Natural killer cell (primary cell): ENCODE data around the gene DUSP22. TPM values are rescaled to one million over a fixed set of nuclear protein-coding genes. Genes with fewer than 3 reads are reported as not detected.

Source experiments
- ATAC-seq, 3 donors: fragments of 150-1000 bp in 2 of 3; fragments of 200-7000 bp in 1 of 3; cut with Tn5 transposase; 1 replicate in 1 of 3; 2 replicates in 2 of 3; pipeline ENCODE4 v1.10.0; 2021; ENCODE audit warnings: mild to moderate bottlenecking in 2 of 3, moderate library complexity in 2 of 3
- DNase-seq, 2 donors: peaks; one replicate each; pipeline versions ENCODE4 v3.0.0 to v3.0.0-alpha.2; 2013 to 2021; ENCODE audit warnings: mixed read lengths in 1 of 2
- H3K27ac ChIP-seq: one replicate; pipeline ENCODE4 v1.5.1; 2013; ENCODE audit warnings: mild to moderate bottlenecking, low read length
- H3K27me3 ChIP-seq: one replicate; pipeline ENCODE4 v1.6.1; 2013; ENCODE audit warnings: low read length; ENCODE audit not compliant: control insufficient read depth, insufficient read depth
- H3K36me3 ChIP-seq: one replicate; pipeline ENCODE4 v1.6.1; 2013; ENCODE audit warnings: low read length; ENCODE audit not compliant: control insufficient read depth, insufficient read depth
- H3K4me1 ChIP-seq: one replicate; pipeline ENCODE4 v1.6.1; 2013; ENCODE audit warnings: low read length; ENCODE audit not compliant: control insufficient read depth, insufficient read depth
- H3K4me3 ChIP-seq: one replicate; pipeline ENCODE4 v1.5.1; 2013; ENCODE audit warnings: low read length
- H3K9me3 ChIP-seq: one replicate; pipeline ENCODE4 v1.6.1; 2013; ENCODE audit warnings: low read length; ENCODE audit not compliant: control insufficient read depth, insufficient read depth
- H3K27ac Mint-ChIP-seq, 2 donors: one replicate each; pipeline ENCODE4 v1.8.0; 2022; ENCODE audit warnings: mild to moderate bottlenecking in 2 of 2, mixed read lengths in 2 of 2, moderate library complexity in 1 of 2
- H3K27me3 Mint-ChIP-seq, 2 donors: one replicate each; pipeline ENCODE4 v1.8.0; 2022; ENCODE audit warnings: low read depth in 2 of 2, mixed read lengths in 2 of 2
- H3K36me3 Mint-ChIP-seq: one replicate; pipeline ENCODE4 v1.8.0; 2022; ENCODE audit warnings: mixed read lengths
- H3K4me1 Mint-ChIP-seq, 2 donors: one replicate each; pipeline ENCODE4 v1.8.0; 2022; ENCODE audit warnings: mixed read lengths in 2 of 2
- H3K4me3 Mint-ChIP-seq: one replicate; pipeline ENCODE4 v1.8.0; 2022; ENCODE audit warnings: mild to moderate bottlenecking, moderate library complexity, mixed read lengths
- H3K9me3 Mint-ChIP-seq, 2 donors: one replicate each; pipeline ENCODE4 v1.8.0; 2022; ENCODE audit warnings: mixed read lengths in 2 of 2
- CTCF ChIP-seq: fragments of 200-600 bp; IDR thresholded peaks from one replicate; pipeline ENCODE4 v1.8.0; 2022; ENCODE audit warnings: antibody characterized with exemption
- WGBS: methylation state at CpG from one replicate; pipeline ENCODE4 v1.1.7; 2013; ENCODE audit warnings: missing lambda C conversion rate; ENCODE audit not compliant: insufficient coverage; 5-methylcytosine and 5-hydroxymethylcytosine counted together
- intact Hi-C: fragments of 100-400 bp; cut with micrococcal nuclease; formaldehyde crosslinking; loops from one replicate; pipeline ENCODE4 v1.14.2; 2022
- total RNA-seq, 4 donors: library from RNA; stranded (reverse); fragments of 120-200 nt in 1 of 4; gene quantifications; one replicate each; pipeline versions ENCODE4 v1.2.3 to v1.2.4, GENCODE V29; 2013 to 2022

DUSP22 gene
- total RNA-seq, 3 donors from 2014 or later (not counting 1 experiment from before 2014, with no cell fraction given) = 50.4 to 61.5 (median 56.6) TPM

GRCh38 chr6:279341-280029 lies 12.8 kb upstream of the DUSP22 start:
- DNase-seq = no peak
- intact Hi-C loops = no loop called here
- H3K27ac Mint-ChIP-seq = no peak overlapping the region
- ATAC-seq = no peak
- no peaks in the 10 kb centered on the region for H3K4me1 Mint-ChIP-seq
- peaks cover 2% of the 10 kb centered on the region for H3K27me3 ChIP-seq
- peaks cover 2% of the 10 kb centered on the region for H3K36me3 ChIP-seq
- no peaks in the 10 kb centered on the region for H3K36me3 Mint-ChIP-seq
- peaks cover 0 to 6% of the 10 kb centered on the region in 2 donors for H3K27me3 Mint-ChIP-seq
- H3K27ac ChIP-seq = no peak overlapping the region
- WGBS = 95% methylated on average over 5 of the region's 8 CpGs
- peaks cover under 1% of the 10 kb centered on the region for H3K4me1 ChIP-seq
- H3K9me3 Mint-ChIP-seq = no peaks in the 10 kb centered on the region
- no peak overlapping the region for H3K4me3 ChIP-seq
- no peak for TF ChIP-seq CTCF
- H3K9me3 ChIP-seq = peaks cover 4% of the 10 kb centered on the region
- H3K4me3 Mint-ChIP-seq = no peak overlapping the region

- no peak overlapping the region for H3K27ac ChIP-seq
- no peak overlapping the region for H3K4me3 ChIP-seq
- H3K27me3 ChIP-seq = peaks cover 2% of the 10 kb centered on the region
- intact Hi-C loops = no loop called here
- 96% methylated on average over 9 of the region's 10 CpGs for WGBS
- H3K36me3 ChIP-seq = peaks cover 2% of the 10 kb centered on the region
- Mint-ChIP-seq H3K27me3 (peaks cover 0 to 6% of the 10 kb centered on the region in 2 donors), H3K36me3 (no peaks in the 10 kb centered on the region), H3K27ac (no peak overlapping the region), H3K4me3 (no peak overlapping the region), H3K9me3 (no peaks in the 10 kb centered on the region), H3K4me1 (peaks cover 0 to 10% of the 10 kb centered on the region in 2 donors)
- no peak for TF ChIP-seq CTCF
- peaks cover 10% of the 10 kb centered on the region for H3K4me1 ChIP-seq
- peak in 1 of 2 donors; percentile 2 for DNase-seq
- peaks cover 4% of the 10 kb centered on the region for H3K9me3 ChIP-seq
- no peak for ATAC-seq
Observed at GRCh38 chr6:280775-281468, 11.4 kb upstream of the DUSP22 start.

GRCh38 chr6:281469-282103 lies 10.7 kb upstream of the DUSP22 start:
- 96% methylated on average over 6 of the region's 7 CpGs for WGBS
- peaks cover 0 to 6% of the 10 kb centered on the region in 2 donors for H3K27me3 Mint-ChIP-seq
- no peak for TF ChIP-seq CTCF

More at GRCh38 chr6:281469-282103, 10.7 kb upstream of the DUSP22 start:
- H3K9me3 ChIP-seq = peaks cover 4% of the 10 kb centered on the region
- no peak overlapping the region for H3K4me3 Mint-ChIP-seq
- H3K36me3 Mint-ChIP-seq = no peaks in the 10 kb centered on the region
- H3K4me1 Mint-ChIP-seq = peaks cover 0 to 10% of the 10 kb centered on the region in 2 donors
- H3K27me3 ChIP-seq = no peaks in the 10 kb centered on the region
- no peak for DNase-seq
- ATAC-seq = no peak
- no peak overlapping the region for H3K27ac Mint-ChIP-seq
- H3K4me3 ChIP-seq = no peak overlapping the region
- H3K27ac ChIP-seq = no peak overlapping the region
- peaks cover 2% of the 10 kb centered on the region for H3K36me3 ChIP-seq
- H3K9me3 Mint-ChIP-seq = no peaks in the 10 kb centered on the region
- H3K4me1 ChIP-seq = peaks cover 10% of the 10 kb centered on the region
- intact Hi-C loops = no loop called here
